CD4-positive, alpha-beta T cell treated with Interleukin-6 at 100 ng/mL for 8 hours (primary cell): Measurements from ENCODE around the gene P2RX6.
"Not testable (repeated sequence)": the region's sequence is repeated elsewhere in the genome, so short reads cannot be mapped to it uniquely, and the experiment has no call there.

Source experiments
- DNase-seq: peaks from one replicate; pipeline ENCODE4 v3.0.0-alpha.2; 2020; ENCODE audit warnings: mixed read lengths, low spot score

Gene P2RX6

GRCh38 chr22:21031545-21032036 is 16.6 kb downstream of the P2RX6 start:
- DNase-seq, result no peak

- DNase-seq, result no peak
These were observed 17.3 kb downstream of the P2RX6 start, which contains the start of gene SLC7A4 for GRCh38 chr22:21032037-21032867. SLC7A4 (minus strand) TSS chr22:21032561; CDS start chr22:21031812, 749 bp downstream.

- no peak for DNase-seq
These were observed 18.1 kb downstream of the P2RX6 start for GRCh38 chr22:21032868-21033688.

GRCh38 chr22:21033895-21034294 is 18.9 kb downstream of the P2RX6 start:
- DNase-seq, result no peak

- DNase-seq, result no peak
These were observed 20.0 kb downstream of the P2RX6 start for GRCh38 chr22:21034989-21035388.

GRCh38 chr22:21038405-21038804 is 23.4 kb downstream of the P2RX6 start:
- no peak for DNase-seq

GRCh38 chr22:21039158-21039557 is 24.2 kb downstream of the P2RX6 start:
- DNase-seq, result not testable (repeated sequence)

GRCh38 chr22:21041937-21042336 is 27.0 kb downstream of the P2RX6 start:
- no peak for DNase-seq

- DNase-seq, result no peak
These were observed 28.3 kb downstream of the P2RX6 start for GRCh38 chr22:21042978-21043859.

GRCh38 chr22:21043860-21044535 is 29.0 kb downstream of the P2RX6 start:
- no peak for DNase-seq

- DNase-seq, result no peak
These were observed 30.1 kb downstream of the P2RX6 start for GRCh38 chr22:21044931-21045584.

- DNase-seq, result peak; percentile 61
These were observed 30.8 kb downstream of the P2RX6 start, which contains the start of gene LRRC74B for GRCh38 chr22:21045585-21046294. LRRC74B (plus strand) TSS chr22:21045946; CDS start chr22:21045987, 41 bp downstream.

GRCh38 chr22:21047035-21047661 is 32.2 kb downstream of the P2RX6 start:
- no peak for DNase-seq

- no peak for DNase-seq
These were observed 32.8 kb downstream of the P2RX6 start for GRCh38 chr22:21047730-21048129.

GRCh38 chr22:21048448-21048847 is 33.5 kb downstream of the P2RX6 start:
- DNase-seq, result not testable (repeated sequence)

GRCh38 chr22:21048965-21049364 is 34.0 kb downstream of the P2RX6 start:
- not testable (repeated sequence) for DNase-seq

GRCh38 chr22:21051145-21051830 is 36.3 kb downstream of the P2RX6 start:
- no peak for DNase-seq

GRCh38 chr22:21051831-21052400 is 37.0 kb downstream of the P2RX6 start:
- DNase-seq, result no peak
